ENCODE measurements around the gene TMEM225B. TPM values are rescaled to one million over a fixed set of nuclear protein-coding genes. Genes with fewer than 3 reads are reported as not detected.

The TMEM225B gene, protein sequence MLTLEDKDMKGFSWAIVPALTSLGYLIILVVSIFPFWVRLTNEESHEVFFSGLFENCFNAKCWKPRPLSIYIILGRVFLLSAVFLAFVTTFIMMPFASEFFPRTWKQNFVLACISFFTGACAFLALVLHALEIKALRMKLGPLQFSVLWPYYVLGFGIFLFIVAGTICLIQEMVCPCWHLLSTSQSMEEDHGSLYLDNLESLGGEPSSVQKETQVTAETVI
- total RNA-seq, result 0.26 and 0.43 TPM in 2 replicates

DNA sequence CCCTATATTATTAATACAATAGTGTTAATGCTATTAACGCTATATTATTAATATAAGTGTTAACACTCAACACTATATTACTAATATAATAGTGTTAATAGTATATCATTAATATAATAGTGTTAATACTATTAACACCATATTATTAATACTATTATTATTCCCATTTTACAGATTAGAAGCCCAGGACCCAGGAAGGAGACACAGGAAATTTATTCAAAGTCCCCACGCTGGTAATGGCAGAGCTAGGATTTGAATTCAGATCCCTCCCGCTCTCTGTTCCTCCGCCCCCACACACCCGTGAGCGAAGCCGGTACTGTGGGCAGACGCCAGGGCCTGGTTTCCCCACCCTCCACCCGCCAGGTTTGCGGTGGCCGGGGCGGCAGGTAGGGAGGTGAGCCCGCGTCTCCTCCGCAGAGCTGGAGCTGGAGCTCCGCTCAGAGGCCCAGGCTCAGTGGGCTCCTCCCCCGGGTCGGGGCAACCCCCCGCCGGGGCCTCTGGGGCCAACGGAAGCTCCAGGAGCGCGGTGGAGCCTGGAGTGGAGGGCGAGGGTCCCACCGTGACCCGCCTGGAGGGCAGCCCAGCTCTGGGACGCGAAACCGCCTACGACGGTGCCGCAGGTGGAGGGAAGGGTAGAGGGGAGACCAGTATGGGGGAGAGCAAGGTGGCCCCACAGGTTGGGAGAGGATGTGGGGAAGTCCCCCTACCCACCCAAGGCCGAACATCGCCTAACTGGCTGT is at the start of gene TMEM225B:
TSS of gene TMEM225B (plus strand) at position 506 of the 740 bp plus-strand sequence. CDS start 6,122 bp downstream, outside the sequence.

DNA sequence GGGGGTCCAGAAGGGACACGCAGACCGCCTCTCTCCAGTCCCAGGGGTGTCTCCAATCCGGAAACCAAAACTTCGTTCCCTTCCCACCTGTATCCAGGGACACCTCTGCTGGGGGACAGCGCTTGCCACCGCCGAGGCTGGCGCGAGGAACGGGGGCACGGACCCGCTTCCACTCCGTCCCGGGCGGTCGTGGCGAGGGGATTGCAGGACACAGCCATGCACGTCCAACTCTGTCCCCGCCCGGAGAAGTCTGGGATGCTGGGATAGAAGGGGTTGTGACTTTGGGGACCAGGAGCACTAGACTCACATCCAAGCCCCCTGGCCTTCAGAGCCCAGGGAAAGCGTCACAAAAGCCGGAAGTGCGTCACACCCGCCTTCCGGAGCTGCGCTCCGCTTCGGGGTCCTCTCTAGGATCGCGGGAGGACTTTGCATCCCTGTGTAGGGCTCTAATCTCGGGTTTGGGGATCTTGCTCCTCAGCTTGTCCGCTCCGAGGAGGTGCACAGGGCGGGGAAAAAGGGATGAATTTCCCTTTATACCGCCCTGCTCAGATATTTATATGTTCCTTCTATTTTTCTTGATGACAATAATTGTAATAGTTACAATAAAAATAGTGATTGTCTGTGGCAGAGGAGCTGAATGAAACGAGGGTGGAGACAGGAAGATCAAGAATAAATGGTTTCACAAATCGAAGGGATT is 46.2 kb upstream of the TMEM225B start, which contains the start of gene FAM200A:
TSS of gene FAM200A (minus strand) at position 348 of the 697 bp plus-strand sequence. CDS start 3,707 bp downstream, outside the sequence.

DNA sequence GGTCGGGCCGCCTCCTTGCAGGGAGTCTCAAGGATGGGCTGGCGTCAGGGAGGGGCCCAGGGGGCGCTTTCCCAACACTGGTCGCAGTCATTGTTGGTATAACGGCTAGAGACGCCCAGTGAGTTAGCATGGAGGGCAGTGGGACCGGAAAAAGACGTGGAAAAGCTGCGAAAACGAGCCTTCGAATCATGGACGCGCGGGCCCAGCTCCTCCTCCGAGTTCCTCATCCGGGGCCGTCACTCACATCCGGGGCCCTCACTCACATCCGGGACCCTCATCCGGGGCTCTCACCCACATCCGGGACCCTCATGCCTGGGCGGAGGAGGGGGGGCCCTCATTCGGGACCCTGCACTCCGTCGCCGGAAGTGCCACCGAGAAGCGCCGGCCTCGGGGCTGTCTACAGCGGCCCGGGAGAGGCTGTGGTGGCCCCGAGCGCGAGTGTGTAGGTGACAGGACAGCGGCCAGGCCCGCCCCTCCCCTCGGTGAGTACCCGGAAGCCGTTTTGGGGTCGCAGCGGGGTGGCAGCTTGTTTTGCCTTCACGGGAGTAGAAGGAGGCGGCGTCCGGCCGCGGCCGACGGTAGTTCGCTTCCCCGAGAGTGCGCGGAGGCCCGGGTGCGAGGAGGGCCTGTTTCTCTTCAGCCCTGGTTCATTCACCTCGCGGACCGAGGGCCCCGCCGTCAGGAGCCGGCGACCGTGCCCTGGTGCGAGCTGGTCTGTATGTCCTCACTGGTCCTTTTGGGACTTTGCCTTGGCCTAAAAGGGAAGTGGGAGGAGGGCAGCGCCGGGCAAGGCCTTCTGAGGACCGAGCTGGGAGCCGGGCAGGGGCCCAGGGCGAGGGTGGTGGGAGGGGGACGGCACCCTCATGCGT is 39.5 kb upstream of the TMEM225B start, which contains the start of gene ZNF655:
TSS of gene ZNF655 (plus strand) at position 337 of the 869 bp plus-strand sequence. CDS start 1,918 bp downstream, outside the sequence.

DNA sequence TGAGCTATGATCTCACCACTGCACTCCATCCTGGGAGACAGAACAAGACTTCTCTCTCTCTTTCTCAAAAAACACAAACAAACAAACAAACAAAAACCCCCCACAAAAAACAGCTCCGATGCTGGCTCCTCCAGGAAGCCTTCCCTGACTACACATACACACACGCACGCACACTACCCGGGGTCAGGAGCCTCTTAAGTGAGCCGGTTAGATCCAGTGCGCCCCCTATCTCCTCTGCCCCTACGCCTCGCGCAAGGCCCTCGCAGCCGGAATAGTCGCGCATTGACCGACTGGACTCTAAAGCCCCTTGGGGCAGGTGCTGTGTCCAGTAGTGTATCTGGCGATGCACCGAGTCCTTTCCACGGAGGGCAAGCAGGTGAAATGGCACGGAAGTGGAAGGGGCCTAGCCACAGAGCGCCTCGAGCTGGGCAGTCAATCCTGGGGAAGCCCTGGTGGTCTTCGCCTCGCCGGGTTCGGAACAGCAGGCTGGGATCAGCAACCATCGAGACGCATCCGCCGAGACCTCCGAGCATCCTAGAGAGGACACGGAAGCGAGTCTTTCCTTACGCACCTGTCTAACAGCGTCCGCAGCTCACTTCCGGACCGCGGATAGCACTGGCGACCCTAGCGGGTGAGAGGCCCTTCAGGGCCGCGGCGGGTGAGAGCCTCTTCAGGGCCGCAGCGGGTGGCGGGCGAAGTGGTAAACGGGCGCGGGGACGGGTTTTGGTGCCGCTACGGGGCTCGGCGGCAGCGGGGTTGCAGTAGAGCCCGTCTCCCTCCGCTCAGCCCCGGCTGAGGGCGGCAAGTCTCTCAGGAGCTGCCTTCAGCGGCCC is 18.5 kb downstream of the TMEM225B start, which contains the start of gene ZSCAN25:
TSS of gene ZSCAN25 (plus strand) at position 588 of the 833 bp plus-strand sequence. CDS start 2,661 bp downstream, outside the sequence.

Other genes starting within 250 kb of the TMEM225B start
- 210 and 312 TPM in 2 replicates for gene ARPC1B, start 223.5 kb upstream of the TMEM225B start, total RNA-seq
- gene PDAP1, start 189.7 kb upstream of the TMEM225B start, total RNA-seq, result 76.0 and 76.2 TPM in 2 replicates
- 103 and 104 TPM in 2 replicates for gene BUD31, start 189.3 kb upstream of the TMEM225B start, total RNA-seq
- 6.2 and 6.7 TPM in 2 replicates for gene PTCD1, start 159.5 kb upstream of the TMEM225B start, total RNA-seq
- 21.0 and 23.7 TPM in 2 replicates for gene CPSF4, start 159.3 kb upstream of the TMEM225B start, total RNA-seq
- gene ATP5MF, start 132.1 kb upstream of the TMEM225B start, total RNA-seq, result 604 and 668 TPM in 2 replicates
- gene ZNF789, start 125.4 kb upstream of the TMEM225B start, total RNA-seq, result 5.1 and 6.9 TPM in 2 replicates
- 34.2 and 34.9 TPM in 2 replicates for gene ZNF394, start 98.0 kb upstream of the TMEM225B start, total RNA-seq
- 10.3 and 12.4 TPM in 2 replicates for gene ZKSCAN5, start 93.6 kb upstream of the TMEM225B start, total RNA-seq
- gene FAM200A, start 46.2 kb upstream of the TMEM225B start, total RNA-seq, result 9.9 and 11.2 TPM in 2 replicates
- gene ZNF655, start 39.6 kb upstream of the TMEM225B start, total RNA-seq, result 76.3 and 82.5 TPM in 2 replicates
- gene ZSCAN25, start 18.7 kb downstream of the TMEM225B start, total RNA-seq, result 10.8 and 11.2 TPM in 2 replicates
- 5.7 and 10.1 TPM in 2 replicates for gene CYP3A5, start 81.7 kb downstream of the TMEM225B start, total RNA-seq
- 0.32 TPM in 1 of 2 replicates, not detected in the other for gene CYP3A7, start 136.9 kb downstream of the TMEM225B start, total RNA-seq
- not detected in 2 replicates for gene CYP3A4, start 185.9 kb downstream of the TMEM225B start, total RNA-seq
- gene CYP3A43, start 229.7 kb downstream of the TMEM225B start, total RNA-seq, result 0.11 TPM in 1 of 2 replicates, not detected in the other

Data from articular chondrocyte of knee joint (primary cell).